HG02981 (cell line): ENCODE measurements around the gene ZNF385B.
A peak's percentile ranks its signal among the peaks of the same experiment; 100 is the strongest.
"Not testable (repeated sequence)": the region's sequence is repeated elsewhere in the genome, so short reads cannot be mapped to it uniquely, and the experiment has no call there.

ENCODE experiments used
- ATAC-seq: cut with Tn5 transposase; IDR thresholded peaks from one replicate; pipeline ENCODE4 v1.9.1; 2021; ENCODE audit warnings: mild to moderate bottlenecking, moderate library complexity; ENCODE audit not compliant: unreplicated experiment

ZNF385B gene

GRCh38 chr2:179861416-179862067, at the start of gene ZNF385B:
Gene ZNF385B, minus strand, starts transcription at chr2:179861612.
- ATAC-seq = peak; percentile 45

- ATAC-seq = no peak
Measured at GRCh38 chr2:179910735-179911113, 49.3 kb upstream of the ZNF385B start.

- no peak for ATAC-seq
Measured at GRCh38 chr2:179909845-179910734, 48.7 kb upstream of the ZNF385B start.

GRCh38 chr2:179900655-179901054, 39.2 kb upstream of the ZNF385B start:
- no peak for ATAC-seq

- no peak for ATAC-seq
Measured at GRCh38 chr2:179899666-179900065, 38.3 kb upstream of the ZNF385B start.

- ATAC-seq = peak; percentile 66
Measured at GRCh38 chr2:179898873-179899272, 37.5 kb upstream of the ZNF385B start.

GRCh38 chr2:179893616-179894015, 32.2 kb upstream of the ZNF385B start:
- no peak for ATAC-seq

GRCh38 chr2:179891237-179891636, 29.8 kb upstream of the ZNF385B start:
- ATAC-seq = no peak

- ATAC-seq = no peak
Measured at GRCh38 chr2:179890666-179891065, 29.3 kb upstream of the ZNF385B start.

- not testable (repeated sequence) for ATAC-seq
Measured at GRCh38 chr2:179888642-179889041, 27.2 kb upstream of the ZNF385B start.

GRCh38 chr2:179884193-179884592, 22.8 kb upstream of the ZNF385B start:
- no peak for ATAC-seq

GRCh38 chr2:179882851-179883806, 21.7 kb upstream of the ZNF385B start:
- no peak for ATAC-seq

GRCh38 chr2:179877601-179878364, 16.4 kb upstream of the ZNF385B start:
- no peak for ATAC-seq

GRCh38 chr2:179876266-179876665, 14.9 kb upstream of the ZNF385B start:
- ATAC-seq = no peak

GRCh38 chr2:179875864-179876263, 14.5 kb upstream of the ZNF385B start:
- no peak for ATAC-seq

- ATAC-seq = no peak
Measured at GRCh38 chr2:179862898-179863458, 1.6 kb upstream of the ZNF385B start.

GRCh38 chr2:179861027-179861415, 391 bp downstream of the ZNF385B start:
- peak; percentile 42 for ATAC-seq

GRCh38 chr2:179860255-179861026, 971 bp downstream of the ZNF385B start:
- peak; percentile 7 for ATAC-seq

- ATAC-seq = no peak
Measured at GRCh38 chr2:179859523-179859922, 1.9 kb downstream of the ZNF385B start.
